Endothelial cell of hepatic sinusoid (primary cell): ENCODE data around the gene CFAP68.

Experiments used
- in situ Hi-C: cut with HindIII; loops from 2 replicates; pipeline ENCODE4 v1.10.0; 2017; ENCODE audit warnings: low sequenced_read_pairs

The CFAP68 gene

GRCh38 chr11:111878849-111879636, at the start of gene CFAP68, which contains the start of gene FDXACB1:
Gene CFAP68, plus strand, starts transcription at chr11:111879541. Its CDS starts 20 bp downstream, at chr11:111879561.
Gene FDXACB1, minus strand, starts transcription at chr11:111879165. Its CDS starts 33 bp downstream, at chr11:111879132.
- in situ Hi-C loops: loop anchor here (5.0 kb wide), 1 partner anchor 48 kb away; no protein-coding TSS in a partner anchor

GRCh38 chr11:111833524-111833923, 45.8 kb upstream of the CFAP68 start:
- in situ Hi-C loops: no loop called here

- in situ Hi-C loops: no loop called here
Measured at GRCh38 chr11:111834432-111835163, 44.7 kb upstream of the CFAP68 start.

GRCh38 chr11:111835665-111836064, 43.7 kb upstream of the CFAP68 start:
- in situ Hi-C loops: no loop called here

GRCh38 chr11:111836162-111836561, 43.2 kb upstream of the CFAP68 start:
- in situ Hi-C loops: no loop called here

- in situ Hi-C loops: no loop called here
Measured at GRCh38 chr11:111836721-111837120, 42.6 kb upstream of the CFAP68 start.

GRCh38 chr11:111837366-111837891, 41.9 kb upstream of the CFAP68 start:
- in situ Hi-C loops: no loop called here

- in situ Hi-C loops: no loop called here
Measured at GRCh38 chr11:111838054-111838453, 41.3 kb upstream of the CFAP68 start.

- in situ Hi-C loops: loop anchor here (10.0 kb wide), 1 partner anchor 255 kb away; no protein-coding TSS in a partner anchor
Measured at GRCh38 chr11:111840143-111840542, 39.2 kb upstream of the CFAP68 start.

GRCh38 chr11:111841370-111842053, 37.8 kb upstream of the CFAP68 start:
- in situ Hi-C loops: loop anchor here (10.0 kb wide), 1 partner anchor 257 kb away; no protein-coding TSS in a partner anchor

GRCh38 chr11:111843661-111844060, 35.7 kb upstream of the CFAP68 start:
- in situ Hi-C loops: loop anchor here (10.0 kb wide), 1 partner anchor 259 kb away; no protein-coding TSS in a partner anchor

GRCh38 chr11:111845276-111846028, 33.9 kb upstream of the CFAP68 start:
- in situ Hi-C loops: loop anchor here (5.0 to 10.0 kb wide), 3 partner anchors 68 to 368 kb away; no protein-coding TSS in a partner anchor

- in situ Hi-C loops: loop anchor here (5.0 to 10.0 kb wide), 3 partner anchors 69 to 369 kb away; no protein-coding TSS in a partner anchor
Measured at GRCh38 chr11:111846063-111846462, 33.3 kb upstream of the CFAP68 start.

- in situ Hi-C loops: loop anchor here (5.0 to 10.0 kb wide), 3 partner anchors 69 to 369 kb away; no protein-coding TSS in a partner anchor
Measured at GRCh38 chr11:111846636-111847035, 32.7 kb upstream of the CFAP68 start.

GRCh38 chr11:111849631-111850030, 29.7 kb upstream of the CFAP68 start:
- in situ Hi-C loops: loop anchor here (5.0 to 10.0 kb wide), 3 partner anchors 72 to 372 kb away; no protein-coding TSS in a partner anchor

GRCh38 chr11:111851067-111851466, 28.3 kb upstream of the CFAP68 start:
- in situ Hi-C loops: no loop called here

GRCh38 chr11:111851636-111852035, 27.7 kb upstream of the CFAP68 start:
- in situ Hi-C loops: no loop called here

GRCh38 chr11:111852103-111852502, 27.2 kb upstream of the CFAP68 start:
- in situ Hi-C loops: no loop called here

- in situ Hi-C loops: no loop called here
Measured at GRCh38 chr11:111855506-111855905, 23.8 kb upstream of the CFAP68 start.

- in situ Hi-C loops: no loop called here
Measured at GRCh38 chr11:111860257-111860656, 19.1 kb upstream of the CFAP68 start.
